Activated CD4-positive, alpha-beta memory T cell treated with anti-CD3 and anti-CD28 coated beads, Interleukin-2, amount 10 ng/mL, durations not matched to agents 7 days and 5 days (primary cell): ENCODE data around the gene TAB3. TPM values are rescaled to one million over a fixed set of nuclear protein-coding genes. Genes with fewer than 3 reads are reported as not detected.

Source experiments
- CTCF ChIA-PET: fragments of 350-600 bp; sonication (Branson Sonifier 250); formaldehyde crosslinking; loops from one replicate; lab custom pipeline; 2021; ENCODE audit warnings: antibody characterized with exemption, inconsistent platforms; lab: Charles Lee
- POLR2A ChIA-PET: fragments of 350-600 bp; sonication (Branson Sonifier 250); formaldehyde crosslinking; loops from one replicate; lab custom pipeline; 2021; ENCODE audit warnings: antibody characterized with exemption; lab: Charles Lee
- DNase-seq: peaks from one replicate; pipeline ENCODE4 v3.0.0-alpha.2; 2020
- H3K27ac Mint-ChIP-seq: one replicate; pipeline ENCODE4 v1.8.0; 2021; ENCODE audit warnings: mild to moderate bottlenecking, mixed read lengths
- H3K27me3 Mint-ChIP-seq: one replicate; pipeline ENCODE4 v1.8.0; 2021; ENCODE audit warnings: mixed read lengths
- H3K36me3 Mint-ChIP-seq: one replicate; pipeline ENCODE4 v1.8.0; 2021; ENCODE audit warnings: low read depth, mixed read lengths
- H3K4me1 Mint-ChIP-seq: one replicate; pipeline ENCODE4 v1.8.0; 2021; ENCODE audit warnings: mixed read lengths
- H3K4me3 Mint-ChIP-seq: one replicate; pipeline ENCODE4 v1.8.0; 2021; ENCODE audit warnings: mild to moderate bottlenecking, mixed read lengths
- H3K9me3 Mint-ChIP-seq: one replicate; pipeline ENCODE4 v1.8.0; 2021; ENCODE audit warnings: mixed read lengths
- total RNA-seq, 2 experiments: library from RNA; stranded (reverse); gene quantifications; one replicate each; pipeline ENCODE4 v1.2.3, GENCODE V29; 2021

Gene TAB3
- total RNA-seq, 2 experiments from 2014 or later: 20.8 to 21.6 TPM

DNA sequence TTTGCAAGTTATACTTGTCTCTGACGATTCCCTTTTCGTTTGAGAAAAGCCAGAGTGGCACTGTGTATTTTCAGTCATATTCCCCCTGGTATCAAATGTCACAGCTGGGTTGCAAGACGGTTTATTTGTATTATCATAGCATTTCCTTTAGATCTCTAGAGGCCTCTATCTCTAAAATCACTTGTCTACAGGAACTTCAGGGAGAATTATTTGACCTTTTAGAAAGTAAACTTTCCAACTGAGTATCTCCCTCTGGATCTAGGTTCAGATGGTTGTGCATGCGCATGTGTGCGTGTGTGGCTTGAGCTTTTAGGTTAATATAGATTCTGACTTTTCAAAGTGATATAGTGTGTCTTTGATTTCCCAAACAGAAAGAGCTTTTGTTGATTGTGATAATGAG, 15.1 kb upstream of the TAB3 start:
- no peak for DNase-seq
- Mint-ChIP-seq H3K36me3 (no peaks in the 10 kb centered on the region), H3K27me3 (peaks cover 3% of the 10 kb centered on the region), H3K4me3 (no peak overlapping the region), H3K27ac (no peak overlapping the region), H3K4me1 (peaks cover 10% of the 10 kb centered on the region), H3K9me3 (no peaks in the 10 kb centered on the region)
- ChIA-PET CTCF (no interaction called here), POLR2A (no interaction called here)

- Mint-ChIP-seq H3K36me3 (peaks cover 2% of the 10 kb centered on the region), H3K27ac (no peak overlapping the region), H3K9me3 (no peaks in the 10 kb centered on the region), H3K27me3 (peaks cover 5% of the 10 kb centered on the region), H3K4me3 (no peak overlapping the region), H3K4me1 (peaks cover 10% of the 10 kb centered on the region)
- CTCF ChIA-PET: no interaction called here
- POLR2A ChIA-PET: interaction anchor here (1.7 to 2.3 kb wide), 2 partner anchors 9 to 10 kb away, joined by 6 to 8 read pairs; partner anchors contain the start of gene TAB3
- DNase-seq: no peak
Observed at GRCh38 chrX:30900227-30900626, 11.2 kb upstream of the TAB3 start.

DNA sequence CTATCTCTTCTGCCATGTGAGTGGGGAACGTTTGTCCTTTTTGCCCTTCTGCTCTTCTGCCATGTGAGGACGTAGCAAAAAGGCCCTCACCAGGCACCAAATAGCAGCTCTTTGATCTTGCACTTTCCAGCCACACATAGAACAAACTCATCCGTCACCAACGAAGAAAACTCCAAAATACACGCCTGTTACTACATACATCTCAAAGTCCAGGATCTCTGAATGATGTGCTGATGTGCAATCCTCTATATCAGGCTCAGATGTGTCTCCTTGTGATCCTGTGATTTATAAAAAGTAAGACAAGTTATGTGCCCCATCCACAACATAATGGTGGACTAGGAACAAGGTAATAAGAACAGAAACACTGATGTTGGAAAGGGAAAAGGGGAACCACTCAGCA, 9.8 kb upstream of the TAB3 start:
- Mint-ChIP-seq H3K9me3 (no peaks in the 10 kb centered on the region), H3K4me3 (no peak overlapping the region), H3K4me1 (peaks cover 10% of the 10 kb centered on the region), H3K27me3 (peaks cover 5% of the 10 kb centered on the region), H3K36me3 (peaks cover 2% of the 10 kb centered on the region), H3K27ac (no peak overlapping the region)
- ChIA-PET POLR2A (interaction anchor here (2.3 kb wide), 1 partner anchor 11 kb away, joined by 6 read pairs; no protein-coding TSS in a partner anchor), CTCF (no interaction called here)
- no peak for DNase-seq

DNA sequence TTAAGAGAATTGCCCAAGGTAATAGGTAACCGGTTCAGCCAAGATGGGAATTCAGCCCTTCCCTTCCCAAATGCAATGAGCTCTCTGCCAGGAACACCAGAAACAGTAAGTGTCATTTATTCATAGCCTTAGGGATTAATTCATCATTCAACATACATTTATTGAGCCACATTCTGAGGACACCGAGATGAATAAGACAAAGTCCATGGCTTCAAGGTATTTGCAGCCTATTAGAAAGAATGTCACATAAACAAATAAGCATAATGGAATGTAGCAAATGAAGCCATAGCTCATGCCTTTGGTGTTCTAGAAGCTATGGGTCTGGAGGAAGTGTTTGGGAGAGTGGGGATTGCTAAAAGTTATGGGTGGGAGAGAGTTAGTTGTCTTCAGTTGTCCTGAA, 6.3 kb upstream of the TAB3 start:
- DNase-seq: no peak
- Mint-ChIP-seq H3K4me3 (no peak overlapping the region), H3K4me1 (peaks cover 13% of the 10 kb centered on the region), H3K36me3 (peaks cover 2% of the 10 kb centered on the region), H3K9me3 (no peaks in the 10 kb centered on the region), H3K27me3 (peaks cover 2% of the 10 kb centered on the region), H3K27ac (no peak overlapping the region)
- ChIA-PET POLR2A (no interaction called here), CTCF (no interaction called here)

DNA sequence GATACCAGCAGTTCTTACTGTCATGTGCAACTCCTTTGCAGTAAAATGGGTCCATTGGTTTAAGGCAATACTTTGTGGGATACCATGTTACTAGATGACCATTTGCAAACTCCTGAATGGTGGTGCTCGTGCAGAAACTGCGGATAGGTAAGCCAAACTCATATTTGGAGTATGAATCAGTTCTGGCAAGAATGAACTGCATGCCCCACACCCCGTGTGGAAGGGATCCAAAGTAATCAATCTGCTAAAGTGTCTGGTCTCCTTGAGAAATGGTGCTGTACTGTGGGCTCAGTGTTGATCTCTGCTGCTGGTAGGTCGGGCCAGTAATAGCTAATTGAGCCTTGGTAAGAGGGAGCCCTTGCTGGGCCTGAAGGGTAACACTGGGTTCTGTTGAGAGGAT, 4.2 kb upstream of the TAB3 start:
- no peak for DNase-seq
- ChIA-PET CTCF (no interaction called here), POLR2A (no interaction called here)
- Mint-ChIP-seq H3K9me3 (no peaks in the 10 kb centered on the region), H3K27ac (no peak overlapping the region), H3K4me3 (no peak overlapping the region), H3K36me3 (no peaks in the 10 kb centered on the region), H3K27me3 (no peaks in the 10 kb centered on the region), H3K4me1 (peaks cover 6% of the 10 kb centered on the region)

DNA sequence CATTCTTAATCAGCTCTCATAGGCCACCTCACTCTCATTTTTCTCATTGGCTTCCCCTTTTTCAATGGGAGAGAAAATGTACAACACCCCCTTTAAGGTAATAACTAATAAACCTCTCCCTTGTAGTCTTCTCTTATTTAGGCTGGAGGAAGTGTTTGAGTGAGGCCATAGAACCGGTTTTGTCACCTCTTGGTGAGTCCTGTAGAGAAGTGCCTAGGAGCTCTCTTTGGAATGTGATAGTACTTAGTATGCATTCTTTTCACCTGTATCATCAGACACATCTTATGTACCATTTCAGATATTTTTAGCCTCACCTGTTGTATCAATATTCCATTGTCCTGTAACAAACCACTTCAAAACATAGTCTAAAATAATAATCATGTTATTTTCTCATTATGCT, 3.5 kb upstream of the TAB3 start:
- Mint-ChIP-seq H3K9me3 (no peaks in the 10 kb centered on the region), H3K36me3 (no peaks in the 10 kb centered on the region), H3K27me3 (no peaks in the 10 kb centered on the region), H3K4me1 (peaks cover 11% of the 10 kb centered on the region), H3K27ac (no peak overlapping the region), H3K4me3 (no peak overlapping the region)
- CTCF ChIA-PET: no interaction called here
- DNase-seq: no peak
- POLR2A ChIA-PET: no interaction called here

- Mint-ChIP-seq H3K9me3 (no peaks in the 10 kb centered on the region), H3K4me1 (peaks cover 34% of the 10 kb centered on the region), H3K4me3 (peak overlapping the region; percentile 81), H3K27ac (peak overlapping the region; percentile 73), H3K36me3 (peaks cover 11% of the 10 kb centered on the region), H3K27me3 (no peaks in the 10 kb centered on the region)
- POLR2A ChIA-PET: interaction anchor here (0.7 to 3.7 kb wide), 7 partner anchors 20 to 311 kb away, joined by 3 to 15 read pairs (median 7); partner anchors contain the start of genes GK and TASL
- peak; percentile 31 for DNase-seq
- CTCF ChIA-PET: interaction anchor here (1.3 kb wide), 1 partner anchor 312 kb away, joined by 4 read pairs; no protein-coding TSS in a partner anchor
Observed at GRCh38 chrX:30888526-30889146, 418 bp downstream of the TAB3 start.

DNA sequence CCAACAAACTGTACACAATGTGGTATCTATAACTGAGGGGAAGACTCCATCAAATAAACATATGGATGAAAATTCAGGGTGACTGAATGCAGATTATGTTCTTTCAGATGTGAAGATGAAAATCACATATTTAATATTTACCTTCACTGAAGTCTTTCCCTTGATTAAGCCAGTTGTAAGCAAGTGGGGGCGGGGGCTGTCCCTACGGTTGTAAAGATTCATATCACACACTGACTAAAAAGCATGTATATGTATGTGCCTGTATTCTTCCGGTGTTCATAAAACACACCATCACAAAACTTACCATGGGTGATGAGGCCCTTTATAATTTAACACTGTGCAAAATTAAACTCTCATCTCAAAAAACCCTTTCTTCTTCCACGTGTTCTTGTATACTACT, 1.3 kb downstream of the TAB3 start:
- Mint-ChIP-seq H3K4me1 (peaks cover 34% of the 10 kb centered on the region), H3K27ac (peak overlapping the region; percentile 73), H3K4me3 (peak overlapping the region; percentile 81), H3K27me3 (no peaks in the 10 kb centered on the region), H3K9me3 (no peaks in the 10 kb centered on the region), H3K36me3 (peaks cover 11% of the 10 kb centered on the region)
- POLR2A ChIA-PET: interaction anchor here (0.7 to 3.7 kb wide), 5 partner anchors 19 to 237 kb away, joined by 3 to 15 read pairs (median 3); partner anchors contain the start of gene GK
- peak; percentile 23 for DNase-seq
- CTCF ChIA-PET: interaction anchor here (1.1 kb wide), 1 partner anchor 152 kb away, joined by 3 read pairs; no protein-coding TSS in a partner anchor

DNA sequence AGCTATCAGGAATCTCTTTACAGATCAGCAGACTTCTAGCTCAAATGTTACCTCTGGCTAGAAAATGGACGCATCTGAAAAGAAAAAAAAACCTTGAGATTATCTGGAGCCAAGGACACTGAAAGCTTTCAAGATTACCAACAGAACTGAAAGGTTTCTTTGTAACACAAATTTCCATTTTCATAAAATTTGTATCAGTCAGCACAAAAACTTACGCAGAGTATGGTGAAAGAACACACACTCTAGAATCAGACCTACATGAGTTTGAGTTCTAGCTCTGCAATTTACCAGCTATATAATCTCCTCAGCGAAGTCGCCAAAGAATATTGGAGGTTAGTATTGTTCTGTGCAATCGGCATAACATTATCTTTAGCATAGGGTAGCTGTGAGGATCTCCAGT, 1.8 kb downstream of the TAB3 start:
- Mint-ChIP-seq H3K4me3 (peak overlapping the region; percentile 81), H3K27me3 (no peaks in the 10 kb centered on the region), H3K9me3 (no peaks in the 10 kb centered on the region), H3K27ac (no peak overlapping the region), H3K36me3 (peaks cover 11% of the 10 kb centered on the region), H3K4me1 (peaks cover 36% of the 10 kb centered on the region)
- ChIA-PET POLR2A (interaction anchor here (0.7 to 3.7 kb wide), 3 partner anchors 25 to 234 kb away, joined by 3 to 15 read pairs (median 3); partner anchors contain the start of gene GK), CTCF (interaction anchor here (1.1 kb wide), 1 partner anchor 152 kb away, joined by 3 read pairs; no protein-coding TSS in a partner anchor)
- DNase-seq: no peak

- Mint-ChIP-seq H3K27ac (no peak overlapping the region), H3K27me3 (no peaks in the 10 kb centered on the region), H3K4me1 (peaks cover 48% of the 10 kb centered on the region), H3K36me3 (peaks cover 11% of the 10 kb centered on the region), H3K9me3 (no peaks in the 10 kb centered on the region), H3K4me3 (no peak overlapping the region)
- ChIA-PET CTCF (no interaction called here), POLR2A (no interaction called here)
- no peak for DNase-seq
Observed at GRCh38 chrX:30885136-30885535, 3.9 kb downstream of the TAB3 start.

DNA sequence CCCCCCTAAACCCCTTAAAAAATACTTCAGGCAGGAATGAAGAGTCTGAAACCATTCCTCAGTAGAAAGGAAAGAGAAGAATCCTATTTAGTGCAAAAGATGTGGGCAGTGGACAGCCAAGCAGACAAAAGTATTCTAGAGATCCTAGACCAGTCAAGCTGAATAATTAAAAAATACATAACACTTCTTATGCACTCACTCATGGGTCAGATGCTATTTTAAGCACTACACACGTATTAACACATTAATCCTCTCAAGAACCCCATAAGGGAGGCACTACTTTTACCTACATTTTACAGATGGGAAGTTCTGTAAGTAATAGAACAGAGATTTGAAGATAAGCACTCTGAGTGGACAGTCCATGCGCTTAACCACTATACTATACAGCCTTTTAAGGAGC, 5.9 kb downstream of the TAB3 start:
- H3K27me3 Mint-ChIP-seq: no peaks in the 10 kb centered on the region
- no peak overlapping the region for H3K27ac Mint-ChIP-seq
- peaks cover 11% of the 10 kb centered on the region for H3K36me3 Mint-ChIP-seq
- H3K4me1 Mint-ChIP-seq: peaks cover 46% of the 10 kb centered on the region
- DNase-seq: no peak
- H3K9me3 Mint-ChIP-seq: no peaks in the 10 kb centered on the region
- H3K4me3 Mint-ChIP-seq: no peak overlapping the region
- CTCF ChIA-PET: no interaction called here
- POLR2A ChIA-PET: no interaction called here

GRCh38 chrX:30881797-30882196, 7.3 kb downstream of the TAB3 start:
- H3K9me3 Mint-ChIP-seq: no peaks in the 10 kb centered on the region
- peaks cover 36% of the 10 kb centered on the region for H3K4me1 Mint-ChIP-seq
- H3K27me3 Mint-ChIP-seq: no peaks in the 10 kb centered on the region
- peaks cover 10% of the 10 kb centered on the region for H3K36me3 Mint-ChIP-seq
- ChIA-PET POLR2A (no interaction called here), CTCF (no interaction called here)
- DNase-seq: no peak
- peak overlapping the region; percentile 35 for H3K27ac Mint-ChIP-seq
- H3K4me3 Mint-ChIP-seq: no peak overlapping the region

- POLR2A ChIA-PET: no interaction called here
- no peak overlapping the region for H3K27ac Mint-ChIP-seq
- no peak for DNase-seq
Observed at GRCh38 chrX:30881390-30881789, 7.7 kb downstream of the TAB3 start.

DNA sequence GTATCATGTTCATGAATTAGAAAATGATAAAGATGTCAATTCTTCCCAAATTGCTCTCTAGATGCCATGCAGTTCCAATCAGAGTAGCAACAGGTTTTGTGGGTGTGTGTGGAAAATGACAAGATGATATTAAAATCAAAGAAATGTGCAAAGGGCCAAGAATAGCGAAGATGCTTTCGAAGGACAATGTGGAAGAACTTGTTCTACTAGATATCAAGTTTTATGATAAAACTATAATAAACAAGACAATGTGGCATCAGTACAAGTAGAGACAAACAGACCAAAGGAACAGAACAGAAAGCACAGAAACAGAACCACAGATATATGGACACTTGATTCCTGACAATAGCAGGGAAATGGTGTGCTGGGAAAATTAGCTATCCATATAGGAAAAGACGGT, 9.0 kb downstream of the TAB3 start:
- CTCF ChIA-PET: no interaction called here

More at GRCh38 chrX:30881390-30881789, 7.7 kb downstream of the TAB3 start:
- H3K4me3 Mint-ChIP-seq: no peak overlapping the region
- no peaks in the 10 kb centered on the region for H3K27me3 Mint-ChIP-seq
- H3K36me3 Mint-ChIP-seq: peaks cover 12% of the 10 kb centered on the region
- CTCF ChIA-PET: no interaction called here
- no peaks in the 10 kb centered on the region for H3K9me3 Mint-ChIP-seq
- peaks cover 35% of the 10 kb centered on the region for H3K4me1 Mint-ChIP-seq

More for the DNA sequence above, 9.0 kb downstream of the TAB3 start:
- no peak for DNase-seq
- POLR2A ChIA-PET: no interaction called here
- H3K4me3 Mint-ChIP-seq: no peak overlapping the region
- peaks cover 7% of the 10 kb centered on the region for H3K36me3 Mint-ChIP-seq
- H3K9me3 Mint-ChIP-seq: no peaks in the 10 kb centered on the region
- no peak overlapping the region for H3K27ac Mint-ChIP-seq
- H3K4me1 Mint-ChIP-seq: peaks cover 28% of the 10 kb centered on the region
- H3K27me3 Mint-ChIP-seq: no peaks in the 10 kb centered on the region
